ENCODE data around the gene LDHAL6B. TPM values are rescaled to one million over a fixed set of nuclear protein-coding genes. Genes with fewer than 3 reads are reported as not detected.

Gene LDHAL6B
- polyA plus RNA-seq, 1 donor: 0.23 TPM

GRCh38 chr15:59217876-59218498 lies 11.3 kb downstream of the LDHAL6B start:
- DNase-seq: no peak

- no peak for DNase-seq
These were observed 12.1 kb downstream of the LDHAL6B start for GRCh38 chr15:59218710-59219109.

GRCh38 chr15:59221511-59222505 lies 15.2 kb downstream of the LDHAL6B start:
- DNase-seq: peak; percentile 46

GRCh38 chr15:59222906-59223550 lies 16.4 kb downstream of the LDHAL6B start:
- DNase-seq: no peak

GRCh38 chr15:59223736-59224135 lies 17.1 kb downstream of the LDHAL6B start:
- no peak for DNase-seq

GRCh38 chr15:59224474-59224873 lies 17.8 kb downstream of the LDHAL6B start:
- DNase-seq: no peak

- DNase-seq: no peak
These were observed 20.4 kb downstream of the LDHAL6B start for GRCh38 chr15:59227021-59227420.

GRCh38 chr15:59229015-59229414 lies 22.4 kb downstream of the LDHAL6B start:
- DNase-seq: no peak

GRCh38 chr15:59229453-59229852 lies 22.8 kb downstream of the LDHAL6B start:
- DNase-seq: no peak

GRCh38 chr15:59230531-59231055 lies 23.9 kb downstream of the LDHAL6B start:
- DNase-seq: no peak

GRCh38 chr15:59232476-59232875 lies 25.8 kb downstream of the LDHAL6B start:
- no peak for DNase-seq

- DNase-seq: no peak
These were observed 29.8 kb downstream of the LDHAL6B start for GRCh38 chr15:59236394-59236793.

- no peak for DNase-seq
These were observed 30.6 kb downstream of the LDHAL6B start for GRCh38 chr15:59237119-59237855.

GRCh38 chr15:59237924-59238331 lies 31.3 kb downstream of the LDHAL6B start:
- no peak for DNase-seq

- DNase-seq: no peak
These were observed 33.4 kb downstream of the LDHAL6B start for GRCh38 chr15:59240036-59240435.

- DNase-seq: no peak
These were observed 36.0 kb downstream of the LDHAL6B start for GRCh38 chr15:59242649-59243048.

- DNase-seq: no peak
These were observed 37.0 kb downstream of the LDHAL6B start for GRCh38 chr15:59243622-59244021.

- no peak for DNase-seq
These were observed 37.7 kb downstream of the LDHAL6B start for GRCh38 chr15:59244337-59244736.

GRCh38 chr15:59245559-59245958 lies 38.9 kb downstream of the LDHAL6B start:
- DNase-seq: no peak

- peak; percentile 64 for DNase-seq
These were observed 40.7 kb downstream of the LDHAL6B start for GRCh38 chr15:59247364-59247763.

GRCh38 chr15:59249816-59250215 lies 43.2 kb downstream of the LDHAL6B start:
- no peak for DNase-seq

- DNase-seq: no peak
These were observed 43.6 kb downstream of the LDHAL6B start for GRCh38 chr15:59250249-59250648.

Measured in left kidney (tissue), 2 donors.